ENCODE data around the gene GRK3.
"Not testable (repeated sequence)": the region's sequence is repeated elsewhere in the genome, so short reads cannot be mapped to it uniquely, and the experiment has no call there.

The GRK3 gene

DNA sequence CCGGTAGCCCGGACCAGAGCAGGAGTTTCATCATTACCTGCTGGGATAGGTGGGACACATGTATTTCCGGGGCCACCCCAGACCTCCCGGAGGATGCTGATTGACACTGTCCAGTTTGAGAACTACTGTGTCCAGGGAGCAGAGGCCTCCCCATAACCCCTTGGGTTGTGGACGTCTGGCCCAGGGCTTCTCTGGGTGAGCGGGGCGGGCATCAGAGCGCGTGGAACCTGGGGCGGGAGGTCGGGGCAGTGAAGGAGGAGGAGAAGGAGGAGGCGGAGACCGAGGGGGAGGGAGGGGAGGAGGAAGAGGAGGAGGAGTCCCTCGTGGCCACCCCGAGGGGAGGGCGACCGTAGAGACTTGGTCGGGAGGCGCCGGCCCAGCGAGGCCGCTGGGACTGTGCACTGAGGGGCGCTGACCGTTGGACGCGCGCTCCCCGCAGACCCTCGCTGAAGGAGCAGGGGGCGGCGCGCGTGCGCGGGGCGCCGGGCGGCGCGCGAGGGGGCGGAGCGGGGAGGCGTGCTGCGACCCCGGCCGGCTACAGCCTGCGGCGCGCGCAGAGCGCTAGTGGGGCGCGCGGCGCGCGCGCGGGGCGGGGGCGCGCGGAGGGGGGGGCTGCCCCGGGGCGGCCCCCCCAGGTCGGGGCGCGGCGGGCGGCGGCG, at the start of gene GRK3:
Gene GRK3, plus strand, starts transcription at position 356 of the 659 bp plus-strand sequence. CDS start 366 bp downstream, outside the sequence.
- Mint-ChIP-seq H3K27me3 (peaks cover 12% of the 10 kb centered on the region), H3K4me1 (peaks cover 37% of the 10 kb centered on the region), H3K9me3 (no peaks in the 10 kb centered on the region), H3K36me3 (no peaks in the 10 kb centered on the region), H3K4me3 (peak within 1 kb of the TSS; percentile 95), H3K27ac (peak within 1 kb of the TSS; percentile 92)

DNA sequence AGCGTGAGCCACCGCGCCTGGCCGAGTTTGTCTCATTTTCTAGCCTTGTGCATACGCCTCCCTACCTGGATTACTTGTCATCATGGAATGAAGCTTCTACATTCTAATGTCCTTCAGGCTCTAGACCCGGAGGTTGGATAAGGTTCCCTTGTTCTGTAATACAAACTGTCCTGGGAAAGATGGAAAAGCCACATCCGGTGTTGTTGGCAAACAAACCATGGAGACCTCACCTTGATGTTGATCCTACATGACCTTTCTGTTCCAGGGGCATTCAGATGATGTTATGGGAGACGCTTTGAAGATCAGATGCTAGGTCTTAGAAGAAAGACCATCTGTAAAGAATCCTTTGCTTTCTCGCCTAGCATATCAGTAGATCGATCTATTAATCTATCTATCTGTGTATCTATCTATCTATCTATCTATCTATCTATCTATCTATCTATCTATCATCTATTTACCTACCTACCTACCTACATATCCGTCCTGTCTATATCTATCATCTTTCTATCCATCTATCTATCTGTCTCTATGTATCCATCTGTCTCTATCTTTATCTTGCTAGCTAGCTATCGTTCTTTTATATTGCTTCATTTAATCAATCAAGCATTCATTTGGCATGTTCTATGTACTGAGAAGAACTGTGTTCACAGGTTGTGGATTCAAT, 46.3 kb upstream of the GRK3 start:
- H3K4me3 Mint-ChIP-seq, result no peak overlapping the region
- H3K27me3 Mint-ChIP-seq, result no peaks in the 10 kb centered on the region
- no peak overlapping the region for H3K27ac Mint-ChIP-seq
- H3K9me3 Mint-ChIP-seq, result peaks cover 5% of the 10 kb centered on the region
- H3K4me1 Mint-ChIP-seq, result no peaks in the 10 kb centered on the region
- peaks cover 3% of the 10 kb centered on the region for H3K36me3 Mint-ChIP-seq

DNA sequence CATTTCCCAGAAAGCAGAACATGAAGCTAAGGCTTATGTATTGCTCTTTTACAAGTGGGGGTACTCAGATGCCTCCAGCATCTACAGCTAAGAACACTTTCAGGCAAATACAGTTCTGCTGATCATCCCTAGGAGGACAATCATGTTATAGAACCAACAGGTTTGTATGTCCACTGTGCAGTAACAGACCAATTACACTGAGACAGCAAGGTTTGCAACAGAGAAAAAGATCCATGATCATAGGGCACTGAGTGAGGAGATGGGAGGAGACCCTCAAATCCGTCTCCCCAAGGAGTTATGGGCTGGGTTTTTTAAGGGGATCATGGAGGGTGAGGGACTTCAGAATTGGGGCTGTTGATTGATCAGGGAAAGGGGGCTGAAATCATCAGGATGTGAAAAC, 39.1 kb upstream of the GRK3 start:
- no peak overlapping the region for H3K4me3 Mint-ChIP-seq
- H3K36me3 Mint-ChIP-seq, result peaks cover 9% of the 10 kb centered on the region
- H3K9me3 Mint-ChIP-seq, result peaks cover 20% of the 10 kb centered on the region
- peaks cover 8% of the 10 kb centered on the region for H3K27me3 Mint-ChIP-seq
- H3K27ac Mint-ChIP-seq, result no peak overlapping the region
- H3K4me1 Mint-ChIP-seq, result no peaks in the 10 kb centered on the region

DNA sequence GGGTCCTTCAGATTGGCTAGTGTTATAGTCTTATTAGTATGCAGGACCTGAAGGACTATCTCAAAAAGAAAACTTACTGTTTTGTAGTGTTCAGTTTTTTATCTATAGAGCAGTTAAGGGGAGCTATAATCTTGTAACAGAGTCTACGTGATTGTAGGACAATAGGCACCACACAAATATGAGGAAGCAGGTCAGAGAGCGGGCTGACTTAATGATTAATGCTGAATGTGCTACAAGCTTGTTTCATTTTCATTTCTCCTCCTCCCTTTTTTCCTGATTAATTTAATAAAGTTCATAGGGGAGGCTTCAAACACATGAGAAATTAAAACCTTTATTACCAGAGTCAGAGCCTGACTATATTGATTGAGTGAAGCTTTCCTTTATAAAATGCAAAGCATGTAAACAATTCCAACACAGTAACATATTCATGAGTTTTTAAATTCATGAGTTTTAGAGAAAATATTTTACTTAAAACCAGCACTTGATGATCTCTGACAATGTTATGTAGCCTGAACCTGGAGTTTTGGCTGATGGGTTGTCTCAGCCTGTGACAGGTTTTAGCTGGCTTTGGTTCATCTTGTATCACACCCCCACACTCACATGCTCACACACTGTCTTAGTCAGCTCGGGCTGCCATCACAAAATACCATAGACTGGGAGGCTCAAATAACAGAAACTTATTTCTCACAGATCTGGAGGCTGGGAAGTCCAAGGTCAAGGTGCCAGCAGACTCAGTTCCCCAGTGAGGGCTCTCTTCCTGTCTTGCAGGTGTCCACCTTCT, 38.5 kb upstream of the GRK3 start:
- H3K27me3 Mint-ChIP-seq, H3K27ac Mint-ChIP-seq: not testable (repeated sequence)
- peaks cover 25% of the 10 kb centered on the region for H3K9me3 Mint-ChIP-seq

DNA sequence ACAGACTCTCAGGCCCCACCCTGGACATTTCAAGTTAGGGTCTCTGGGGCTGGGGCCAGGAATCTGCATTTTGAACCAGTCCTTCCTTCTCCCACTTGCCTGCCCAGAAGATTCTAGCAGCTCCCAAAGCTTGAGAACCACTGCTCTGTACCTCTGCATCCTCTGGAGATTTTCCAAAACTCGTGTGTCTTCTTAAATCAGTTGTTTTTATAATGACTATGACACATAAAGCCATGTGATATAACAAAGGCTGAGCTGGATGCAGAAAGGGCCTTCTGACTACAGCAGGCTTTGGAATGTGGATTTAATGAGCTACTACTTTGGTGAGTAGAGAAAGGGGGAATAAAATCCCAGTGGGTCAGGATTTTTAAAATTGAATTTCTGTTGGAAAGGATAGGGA, 37.5 kb upstream of the GRK3 start:
- not testable (repeated sequence) for H3K27me3 Mint-ChIP-seq, H3K27ac Mint-ChIP-seq, H3K4me3 Mint-ChIP-seq, H3K4me1 Mint-ChIP-seq, H3K36me3 Mint-ChIP-seq
- peaks cover 20% of the 10 kb centered on the region for H3K9me3 Mint-ChIP-seq

More for the DNA sequence above, 38.5 kb upstream of the GRK3 start:
- H3K36me3 Mint-ChIP-seq, H3K4me1 Mint-ChIP-seq, H3K4me3 Mint-ChIP-seq: not testable (repeated sequence)

DNA sequence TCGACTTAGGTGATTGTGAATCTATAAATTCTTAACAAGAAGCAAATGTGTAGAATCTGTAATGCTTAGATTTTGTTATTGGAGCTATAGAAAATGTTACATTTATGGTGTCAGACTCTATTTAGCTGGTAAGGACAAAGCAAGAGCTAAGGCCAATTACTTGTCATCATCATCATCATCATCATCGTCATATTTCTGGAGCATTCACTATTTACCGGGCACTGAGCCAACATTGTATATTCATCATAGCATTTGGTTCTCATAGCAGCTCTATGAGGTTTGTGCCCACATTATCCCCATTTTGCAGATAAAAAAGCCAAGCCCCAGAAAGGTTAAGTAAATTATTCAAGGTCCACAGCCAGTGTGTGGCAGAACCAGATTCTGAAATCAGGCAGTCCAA, 36.4 kb upstream of the GRK3 start:
- H3K27me3 Mint-ChIP-seq, H3K27ac Mint-ChIP-seq, H3K4me1 Mint-ChIP-seq, H3K36me3 Mint-ChIP-seq, H3K4me3 Mint-ChIP-seq: not testable (repeated sequence)
- peaks cover 20% of the 10 kb centered on the region for H3K9me3 Mint-ChIP-seq

DNA sequence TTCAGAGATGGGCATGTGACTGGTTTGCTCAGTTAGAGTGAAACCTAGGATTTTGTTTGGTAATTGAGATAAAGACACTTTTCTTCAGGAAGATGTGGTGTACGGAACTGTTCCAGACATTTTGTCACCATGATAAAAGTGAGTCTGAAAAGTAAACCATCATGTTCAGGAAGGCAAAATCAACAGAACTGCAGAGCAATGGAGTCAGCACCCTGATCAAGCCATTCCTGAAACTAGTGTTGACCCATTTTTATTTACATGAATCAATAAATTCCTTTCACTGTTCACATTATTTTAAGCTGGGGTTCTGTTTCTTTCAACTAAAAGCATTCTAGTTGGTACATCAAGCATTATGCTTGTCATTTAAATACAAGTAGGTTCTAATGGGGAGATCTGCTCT, 35.4 kb upstream of the GRK3 start:
- Mint-ChIP-seq H3K9me3 (peaks cover 20% of the 10 kb centered on the region), H3K27me3 (peaks cover 11% of the 10 kb centered on the region)
- not testable (repeated sequence) for H3K4me3 Mint-ChIP-seq, H3K36me3 Mint-ChIP-seq, H3K27ac Mint-ChIP-seq, H3K4me1 Mint-ChIP-seq

DNA sequence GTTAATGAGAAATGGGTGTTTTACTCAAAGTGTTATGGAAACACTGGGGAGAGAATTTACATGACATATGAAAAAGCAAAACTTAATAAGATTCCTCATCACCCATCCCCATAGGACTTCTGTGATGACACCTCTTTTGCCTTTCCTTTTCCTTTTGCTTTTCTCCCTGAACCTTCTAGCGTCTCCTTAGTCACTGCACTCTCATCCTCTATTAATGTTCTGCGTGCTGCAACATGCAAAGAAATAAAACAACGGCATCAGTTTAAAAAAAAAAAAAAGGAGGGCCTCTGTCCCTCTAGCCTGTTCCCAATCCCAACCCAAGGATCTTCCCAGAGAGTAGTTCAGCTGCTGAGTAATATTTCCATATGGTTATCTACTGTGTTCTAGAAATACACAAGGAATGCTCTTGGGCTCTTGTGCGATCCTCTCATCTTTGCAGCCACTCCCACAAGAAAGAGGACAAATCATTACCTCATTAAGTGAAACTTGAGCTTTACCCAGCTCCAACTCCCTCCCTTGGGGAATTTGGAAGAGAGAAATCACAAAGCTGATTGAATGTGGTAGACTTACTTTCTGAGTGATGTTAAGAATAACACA, 34.8 kb upstream of the GRK3 start:
- H3K27me3 Mint-ChIP-seq, result peaks cover 13% of the 10 kb centered on the region
- not testable (repeated sequence) for H3K4me1 Mint-ChIP-seq, H3K4me3 Mint-ChIP-seq, H3K36me3 Mint-ChIP-seq, H3K27ac Mint-ChIP-seq
- peaks cover 17% of the 10 kb centered on the region for H3K9me3 Mint-ChIP-seq

DNA sequence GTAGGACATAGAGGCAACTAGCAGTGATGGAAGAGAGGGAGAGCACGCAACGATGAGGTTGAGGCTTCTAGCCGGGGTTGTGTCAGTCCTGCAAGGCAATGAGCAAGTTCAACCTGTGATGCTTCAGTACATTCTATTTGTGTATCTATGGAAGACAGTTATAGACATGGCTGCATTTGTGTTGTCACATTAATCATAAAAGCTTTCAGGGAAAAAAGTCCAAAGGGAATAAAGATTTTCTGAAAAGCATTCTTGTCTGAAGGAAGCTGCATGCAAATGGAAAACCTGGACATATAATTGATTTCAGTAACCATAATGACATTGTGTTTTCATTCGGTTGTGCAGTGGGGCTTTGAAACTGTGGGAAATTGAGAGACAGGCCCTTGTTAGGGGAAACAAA, 32.8 kb upstream of the GRK3 start:
- not testable (repeated sequence) for H3K36me3 Mint-ChIP-seq, H3K27me3 Mint-ChIP-seq, H3K4me1 Mint-ChIP-seq, H3K4me3 Mint-ChIP-seq, H3K9me3 Mint-ChIP-seq, H3K27ac Mint-ChIP-seq

DNA sequence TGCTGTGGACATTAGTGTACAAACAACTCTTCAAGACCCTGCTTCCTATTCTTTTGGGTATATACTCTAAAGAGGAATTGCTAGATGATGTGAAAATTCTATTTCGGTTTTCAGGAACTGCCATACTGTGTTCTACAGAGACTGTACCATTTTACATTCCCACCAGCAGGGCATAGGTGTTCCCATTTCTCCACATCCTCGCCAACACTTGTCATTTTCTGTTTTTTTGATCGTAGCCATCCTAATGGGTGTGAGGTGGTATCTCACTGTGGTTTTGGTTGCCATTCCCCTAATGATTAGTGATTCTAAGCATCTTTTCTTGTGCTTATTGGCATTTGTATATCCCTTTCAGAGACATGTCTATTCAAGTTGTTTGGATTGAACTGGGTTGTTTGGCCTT, 29.8 kb upstream of the GRK3 start:
- Mint-ChIP-seq H3K4me1 (no peaks in the 10 kb centered on the region), H3K27me3 (peaks cover 6% of the 10 kb centered on the region), H3K9me3 (peaks cover 5% of the 10 kb centered on the region), H3K27ac (no peak overlapping the region), H3K4me3 (no peak overlapping the region), H3K36me3 (no peaks in the 10 kb centered on the region)

DNA sequence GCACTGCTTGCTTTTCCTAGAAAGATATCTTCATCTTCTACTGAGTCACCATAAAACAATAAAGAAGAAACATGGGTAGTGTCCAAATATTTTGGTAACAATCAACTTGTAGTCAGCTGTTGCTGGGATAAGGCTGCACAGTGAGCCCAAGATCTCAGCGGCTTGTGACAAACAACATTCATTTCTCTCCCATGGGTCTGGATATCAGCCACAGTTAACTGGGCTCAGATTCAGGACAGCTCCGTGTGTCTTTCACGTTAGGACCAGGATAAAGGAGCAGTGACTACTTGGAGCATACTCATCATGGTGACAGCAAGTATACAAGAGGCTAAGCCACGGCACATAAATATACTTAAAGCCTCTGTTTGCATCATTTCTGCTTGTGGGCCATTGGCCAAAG, 27.9 kb upstream of the GRK3 start:
- H3K4me3 Mint-ChIP-seq, result no peak overlapping the region
- H3K27ac Mint-ChIP-seq, result no peak overlapping the region
- H3K36me3 Mint-ChIP-seq, result no peaks in the 10 kb centered on the region
- no peaks in the 10 kb centered on the region for H3K4me1 Mint-ChIP-seq
- no peaks in the 10 kb centered on the region for H3K9me3 Mint-ChIP-seq
- peaks cover 5% of the 10 kb centered on the region for H3K27me3 Mint-ChIP-seq

DNA sequence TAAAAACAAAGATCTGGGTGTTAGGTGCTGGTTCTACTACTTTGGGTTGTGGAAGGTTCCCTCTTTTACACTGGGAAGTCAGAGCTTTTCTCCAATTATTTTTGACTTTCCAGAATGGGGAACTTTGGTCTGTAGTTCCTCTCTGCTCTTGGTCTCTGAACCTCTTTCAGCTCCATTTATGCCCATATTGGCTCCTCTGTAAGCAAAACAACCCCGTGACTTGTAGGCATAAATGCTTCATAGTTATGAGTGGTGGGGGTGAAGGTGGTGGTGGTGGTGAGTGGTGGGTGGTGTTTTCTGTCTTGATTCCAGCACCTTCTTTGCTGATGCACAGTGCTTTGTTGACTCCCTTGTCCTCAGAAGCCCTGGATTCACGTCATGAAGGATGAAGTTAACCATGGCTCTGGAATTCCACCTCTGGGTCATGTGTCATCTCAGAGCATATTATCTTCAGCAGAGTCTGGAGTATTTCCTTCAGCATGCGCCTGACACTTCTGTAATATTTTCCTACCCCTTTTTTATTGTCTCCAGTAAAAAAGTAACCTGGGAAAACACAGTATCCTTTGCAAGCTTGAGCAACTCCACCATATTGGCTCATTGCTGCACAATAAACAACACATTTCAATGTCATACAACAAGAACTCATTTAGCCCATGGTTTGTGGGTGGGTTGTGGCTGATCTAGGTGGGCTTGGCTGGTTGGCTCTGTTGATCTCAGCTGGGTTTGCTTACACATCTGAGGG, 24.1 kb upstream of the GRK3 start:
- Mint-ChIP-seq H3K4me3 (no peak overlapping the region), H3K27ac (no peak overlapping the region), H3K4me1 (no peaks in the 10 kb centered on the region), H3K36me3 (no peaks in the 10 kb centered on the region), H3K9me3 (no peaks in the 10 kb centered on the region), H3K27me3 (no peaks in the 10 kb centered on the region)

DNA sequence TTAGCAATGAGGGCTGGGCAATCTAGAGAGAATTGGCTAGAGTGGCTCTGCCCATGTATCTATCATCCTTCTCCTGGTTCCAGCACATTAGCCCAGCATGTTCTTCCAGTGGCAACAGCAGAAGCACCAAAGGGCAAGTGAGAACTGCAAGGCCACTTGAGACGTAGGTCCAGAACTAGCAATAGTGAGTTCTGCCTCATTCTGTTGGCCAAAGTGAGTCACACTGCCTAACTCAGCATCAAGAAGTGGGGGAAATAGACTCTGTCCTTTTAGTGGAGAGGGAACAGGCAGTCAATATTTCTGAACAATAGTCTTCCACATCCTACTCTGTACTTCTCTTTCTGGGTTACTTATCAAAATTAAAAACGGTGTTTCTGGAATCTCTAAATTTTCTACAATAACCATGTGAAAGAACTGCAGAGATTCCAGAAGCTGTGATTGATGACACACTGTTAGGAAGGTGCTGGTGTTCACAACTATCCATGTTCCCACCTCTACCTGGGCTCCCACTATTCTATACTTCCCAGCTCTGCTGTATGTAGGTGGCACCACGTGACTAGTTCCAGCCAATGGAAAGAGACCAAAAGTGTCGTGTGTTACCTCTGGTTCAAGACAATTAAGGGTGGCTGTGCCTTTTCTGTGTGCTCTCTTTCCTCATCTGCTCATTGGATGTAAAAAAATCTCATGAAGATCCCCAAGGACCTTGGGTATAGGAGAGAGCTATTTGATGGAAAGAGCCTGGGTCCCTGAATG, 23.4 kb upstream of the GRK3 start:
- Mint-ChIP-seq H3K9me3 (no peaks in the 10 kb centered on the region), H3K27ac (no peak overlapping the region), H3K27me3 (no peaks in the 10 kb centered on the region), H3K4me3 (no peak overlapping the region), H3K36me3 (no peaks in the 10 kb centered on the region), H3K4me1 (no peaks in the 10 kb centered on the region)

DNA sequence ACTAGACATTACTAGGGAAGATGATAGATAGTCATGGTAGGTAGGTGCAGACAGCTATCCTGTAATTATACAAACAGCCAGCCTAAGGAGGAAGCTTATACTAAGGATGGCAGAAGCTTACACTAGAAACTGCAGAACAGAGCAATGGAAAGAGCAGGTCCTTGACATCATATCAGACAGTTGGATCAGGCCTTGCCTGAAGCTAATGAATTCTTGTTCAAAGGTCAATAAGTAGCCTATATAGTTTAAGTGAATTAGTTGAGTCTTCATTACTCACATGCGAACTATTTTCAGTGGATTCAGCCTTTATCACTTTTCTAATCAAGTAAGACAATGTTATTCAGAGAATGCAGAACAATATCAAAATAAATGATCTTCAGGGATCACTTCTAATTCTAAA, 22.3 kb upstream of the GRK3 start:
- no peaks in the 10 kb centered on the region for H3K9me3 Mint-ChIP-seq
- H3K4me3 Mint-ChIP-seq, result no peak overlapping the region
- H3K4me1 Mint-ChIP-seq, result no peaks in the 10 kb centered on the region
- H3K27ac Mint-ChIP-seq, result no peak overlapping the region
- no peaks in the 10 kb centered on the region for H3K36me3 Mint-ChIP-seq
- no peaks in the 10 kb centered on the region for H3K27me3 Mint-ChIP-seq

All from activated naive CD4-positive, alpha-beta T cell treated with anti-CD3 and anti-CD28 coated beads, Interleukin-2, amount 50 U/mL, for 24 hours (primary cell).